Psoas muscle (tissue), 8 donors: ENCODE data around the gene EVC. TPM values are rescaled to one million over a fixed set of nuclear protein-coding genes. Genes with fewer than 3 reads are reported as not detected.

Source experiments
- ATAC-seq, 4 donors: fragments of 200-7000 bp; cut with Tn5 transposase; one replicate each; pipeline ENCODE4 v1.9.1; 2020; ENCODE audit warnings: moderate library complexity in 3 of 4, mild to moderate bottlenecking in 2 of 4
- DNase-seq, 2 donors: peaks; one replicate each; pipeline ENCODE4 v3.0.0-alpha.2; 2020
- H3K27ac ChIP-seq: fragments of 200-600 bp; one replicate; pipeline ENCODE4 v1.8.0; 2022
- H3K27me3 ChIP-seq, 3 donors: fragments of 200-600 bp in 1 of 3; one replicate each; pipeline versions ENCODE4 v1.6.1 to v1.8.0; 2013 to 2022; ENCODE audit warnings: low read length in 2 of 3, mild to moderate bottlenecking in 2 of 3, moderate library complexity in 1 of 3; ENCODE audit not compliant: insufficient read depth in 3 of 3
- H3K36me3 ChIP-seq, 2 donors: fragments of 200-600 bp in 1 of 2; one replicate each; pipeline versions ENCODE4 v1.6.1 to v1.8.0; 2013 to 2022; ENCODE audit warnings: low read depth in 1 of 2, mild to moderate bottlenecking in 1 of 2, moderate library complexity in 1 of 2; ENCODE audit not compliant: insufficient read depth in 1 of 2
- H3K4me1 ChIP-seq: fragments of 200-600 bp; one replicate; pipeline ENCODE4 v1.8.0; 2022
- H3K4me3 ChIP-seq: fragments of 200-600 bp; one replicate; pipeline ENCODE4 v1.8.0; 2022; ENCODE audit warnings: mild to moderate bottlenecking
- H3K9me3 ChIP-seq: fragments of 200-600 bp; one replicate; pipeline ENCODE4 v1.8.0; 2022
- CTCF ChIP-seq: fragments of 200-600 bp; IDR thresholded peaks from one replicate; pipeline ENCODE4 v1.8.0; 2022; ENCODE audit warnings: antibody characterized with exemption
- WGBS, 3 donors: extraction: QIAGEN DNeasy Blood & Tissue Kit; methylation state at CpG; one replicate each; pipeline versions ENCODE4 v1.1.6 to v1.1.7; 2013; 5-methylcytosine and 5-hydroxymethylcytosine counted together
- intact Hi-C, 2 donors: fragments of 100-400 bp; cut with DNase I; formaldehyde crosslinking; loops; one replicate each; pipeline versions ENCODE4 v1.11.0 to v1.14.2; 2022
- polyA plus RNA-seq, 3 donors: library from polyadenylated mRNA; stranded (reverse); fragments of 200-250 nt; gene quantifications; one replicate each; pipeline ENCODE4 v1.2.3, GENCODE V29; 2013
- total RNA-seq, 4 donors: library from RNA; stranded (reverse); fragmentation: NEBNext Ultra II Directional in 2 of 4; extraction: Animal tissue kit (Norgen Biotek cat#: 25700) in 2 of 4; gene quantifications; one replicate each; pipeline versions ENCODE4 v1.2.1 to v1.2.4, GENCODE V29; 2021 to 2023
- donor health status: healthy with polysubstance abuse.
- donor health status: DM: no; HTN: no; CAD: no; lungs with moderate emphysema.
- donor health status: Bipolar disorder and iron deficiency.
- donor health status: healthy.
- donor health status: DM: yes; HTN: yes; CAD: no.
- donor health status: DM: no; HTN: no; CAD: no.
- donor health status: DM: no; HTN: no; CAD: no.
- donor health status: DM: yes; HTN: yes; CAD: no.

Gene EVC
- total and polyA plus RNA-seq, 7 donors = 0.56 to 3.8 (median 1.5) TPM

DNA sequence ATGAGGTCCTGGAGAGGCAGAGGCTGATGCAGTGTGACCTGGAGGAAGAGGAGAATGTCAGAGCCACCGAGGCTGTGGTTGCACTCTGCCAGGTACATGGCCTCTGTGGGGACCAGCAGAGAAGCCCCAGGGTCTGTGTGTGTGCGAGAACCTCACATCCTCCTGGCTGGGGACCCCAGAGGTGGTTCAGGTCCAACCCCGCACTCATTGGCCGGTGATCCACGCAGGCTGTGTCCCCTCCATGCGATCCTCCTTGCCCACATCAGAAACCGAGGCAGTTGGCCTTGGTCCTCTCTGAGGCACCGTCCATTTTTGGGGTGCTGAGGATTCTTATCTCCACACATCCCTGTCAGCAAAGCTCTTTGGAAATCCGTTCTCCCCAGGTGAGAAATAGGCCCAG, 45.3 kb downstream of the EVC start:
- intact Hi-C loops = no loop called here
- no peak overlapping the region for H3K4me3 ChIP-seq
- WGBS, 3 donors = 92 to 97% (median 96%) methylated on average over 9 of the region's 9 CpGs
- DNase-seq = no peak
- no peaks in the 10 kb centered on the region for H3K4me1 ChIP-seq
- H3K27ac ChIP-seq = no peak overlapping the region
- peaks cover 0 to 10% of the 10 kb centered on the region in 2 donors for H3K36me3 ChIP-seq
- TF ChIP-seq CTCF = no peak
- no peak for ATAC-seq
- no peaks in the 10 kb centered on the region for H3K9me3 ChIP-seq
- no peaks in the 10 kb centered on the region for H3K27me3 ChIP-seq

DNA sequence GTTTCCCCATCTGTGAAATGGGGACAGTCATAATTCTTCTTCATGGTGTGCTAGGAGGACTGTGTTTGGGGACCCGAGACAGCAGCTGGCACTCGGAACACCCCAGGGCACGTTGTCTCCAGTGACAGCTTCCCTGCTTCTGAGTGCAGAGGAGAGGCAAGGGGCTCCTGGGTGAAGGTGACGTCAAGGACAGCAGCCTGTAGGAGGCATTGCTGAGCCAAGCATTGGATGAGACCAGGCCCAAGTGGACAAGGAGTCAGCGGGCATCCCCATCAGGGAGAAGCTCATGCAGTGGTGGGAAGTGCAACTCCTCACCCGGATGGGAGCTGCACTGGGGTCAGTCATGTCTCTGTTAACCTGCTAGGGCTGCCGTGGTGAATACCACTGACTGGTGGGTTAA, 46.1 kb downstream of the EVC start:
- no peaks in the 10 kb centered on the region for H3K27me3 ChIP-seq
- WGBS, 3 donors = 91 to 93% (median 92%) methylated on average over 7 of the region's 7 CpGs
- no peak overlapping the region for H3K27ac ChIP-seq
- no peaks in the 10 kb centered on the region for H3K4me1 ChIP-seq
- no peaks in the 10 kb centered on the region for H3K9me3 ChIP-seq
- ATAC-seq (no peak), DNase-seq (no peak)
- H3K4me3 ChIP-seq = no peak overlapping the region
- TF ChIP-seq CTCF = no peak
- intact Hi-C loops = no loop called here
- peaks cover 0 to 10% of the 10 kb centered on the region in 2 donors for H3K36me3 ChIP-seq

DNA sequence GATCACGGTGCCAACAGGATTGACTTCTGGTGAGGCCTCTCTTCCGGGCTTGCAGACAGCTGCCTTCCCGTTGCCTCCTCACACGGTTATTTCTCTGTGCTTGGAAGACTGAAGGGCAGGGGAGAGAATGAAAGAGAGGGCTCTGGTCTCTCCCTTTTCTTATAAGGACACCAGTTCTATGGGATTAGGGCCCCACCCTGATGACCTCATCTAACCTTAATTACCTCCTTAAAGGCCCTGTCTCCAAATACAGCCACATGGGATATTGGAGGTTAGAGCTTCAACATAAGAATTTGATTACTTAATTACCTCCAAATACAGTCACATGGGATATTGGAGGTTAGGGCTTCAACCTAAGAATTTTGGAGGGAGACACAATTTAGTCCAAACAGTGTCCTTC, 46.5 kb downstream of the EVC start:
- no peak for DNase-seq
- TF ChIP-seq CTCF = no peak
- Histone ChIP-seq H3K4me1 (no peaks in the 10 kb centered on the region), H3K27me3 (no peaks in the 10 kb centered on the region), H3K27ac (no peak overlapping the region), H3K36me3 (peaks cover 0 to 10% of the 10 kb centered on the region in 2 donors), H3K4me3 (no peak overlapping the region), H3K9me3 (no peaks in the 10 kb centered on the region)
- ATAC-seq = no peak
- WGBS, 3 donors = 93 to 95% (median 95%) methylated on average over 4 of the region's 4 CpGs
- intact Hi-C loops = no loop called here

DNA sequence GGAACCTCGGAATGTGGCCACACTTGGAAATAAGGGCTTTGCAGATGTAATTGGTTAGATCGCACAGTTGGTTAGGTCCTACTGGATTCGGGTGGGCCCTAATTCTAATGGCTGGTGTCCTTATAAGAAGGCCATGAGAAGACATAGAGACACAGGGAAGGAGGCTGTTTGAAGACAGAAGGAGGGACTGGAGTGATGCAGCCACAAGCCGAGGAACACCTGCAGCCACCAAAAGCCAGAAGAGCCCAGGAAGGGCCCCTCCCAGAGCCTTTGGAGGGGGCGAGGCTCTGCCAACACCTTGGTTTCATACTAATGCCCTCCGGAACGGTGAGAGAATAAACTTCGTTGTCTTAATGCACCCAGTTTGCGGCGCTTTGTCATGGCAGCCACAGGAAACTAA, 47.0 kb downstream of the EVC start:
- Histone ChIP-seq H3K27ac (no peak overlapping the region), H3K36me3 (peaks cover 0 to 10% of the 10 kb centered on the region in 2 donors), H3K27me3 (no peaks in the 10 kb centered on the region), H3K4me1 (no peaks in the 10 kb centered on the region), H3K9me3 (no peaks in the 10 kb centered on the region), H3K4me3 (no peak overlapping the region)
- TF ChIP-seq CTCF = no peak
- intact Hi-C loops = no loop called here
- DNase-seq (no peak), ATAC-seq (no peak)
- WGBS, 3 donors = 90 to 93% (median 92%) methylated on average over 10 of the region's 10 CpGs

DNA sequence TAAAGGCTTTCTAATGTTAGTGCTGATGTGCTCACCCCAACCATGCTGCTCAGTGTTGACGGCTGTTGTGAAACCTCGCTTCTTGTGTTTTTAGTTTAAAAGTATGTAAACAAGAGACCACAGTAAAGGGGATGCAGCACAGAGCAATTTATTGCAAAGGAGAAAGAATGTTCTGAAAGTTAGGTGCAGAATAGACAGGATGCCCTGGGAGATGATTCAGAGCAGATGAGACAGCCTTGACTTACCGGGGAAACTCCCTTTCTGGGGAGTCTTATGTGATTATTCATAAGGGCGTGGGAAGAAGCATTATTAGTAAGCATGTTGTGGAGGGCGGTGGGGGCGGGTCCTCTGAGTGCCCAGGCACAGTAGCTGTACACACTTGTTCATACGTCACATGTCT, 47.7 kb downstream of the EVC start:
- Histone ChIP-seq H3K27me3 (no peaks in the 10 kb centered on the region), H3K27ac (no peak overlapping the region), H3K9me3 (no peaks in the 10 kb centered on the region), H3K4me1 (no peaks in the 10 kb centered on the region), H3K4me3 (no peak overlapping the region), H3K36me3 (peaks cover 0 to 10% of the 10 kb centered on the region in 2 donors)
- no peak for DNase-seq
- ATAC-seq = no peak
- intact Hi-C loops = no loop called here
- TF ChIP-seq CTCF = no peak
- 80 to 88% (median 88%) methylated on average over 7 of the region's 7 CpGs for WGBS, 3 donors
